Vagina (tissue), 2 donors: Measurements from ENCODE around the gene NAA80. TPM values are rescaled to one million over a fixed set of nuclear protein-coding genes. Genes with fewer than 3 reads are reported as not detected.
A peak's percentile ranks its signal among the peaks of the same experiment; 100 is the strongest.

Experiments
- DNase-seq, 2 donors: peaks; one replicate each; pipeline ENCODE4 v3.0.0-alpha.2; 2017; ENCODE audit errors: extremely low spot score in 2 of 2
- H3K27ac ChIP-seq: fragments of 200-600 bp; sonication (generic); one replicate; pipeline ENCODE4 v1.5.1; 2019
- H3K27me3 ChIP-seq: fragments of 200-600 bp; sonication (generic); one replicate; pipeline ENCODE4 v1.5.1; 2019
- H3K36me3 ChIP-seq, 2 donors: fragments of 200-600 bp; sonication (generic); one replicate each; pipeline ENCODE4 v1.5.1; 2017 to 2019
- H3K4me1 ChIP-seq: fragments of 200-600 bp; sonication (generic); one replicate; pipeline ENCODE4 v1.5.1; 2019
- H3K4me3 ChIP-seq, 2 donors: fragments of 200-600 bp; sonication (generic); 1 replicate in 1 of 2; 2 replicates in 1 of 2; pipeline ENCODE4 v1.5.1; 2016 to 2019
- H3K9me3 ChIP-seq: fragments of 200-600 bp; sonication (generic); one replicate; pipeline ENCODE4 v1.5.1; 2019
- POLR2A ChIP-seq, 2 donors: fragments of 450-650 bp; IDR thresholded peaks; one replicate each; pipeline ENCODE4 v1.6.1; 2017; ENCODE audit warnings: antibody characterized with exemption in 2 of 2, mild to moderate bottlenecking in 2 of 2, moderate library complexity in 2 of 2
- POLR2AphosphoS5 ChIP-seq, 2 donors: sonication (generic); formaldehyde crosslinking; IDR thresholded peaks; one replicate each; pipeline ENCODE4 v1.9.0; 2017; ENCODE audit warnings: antibody characterized with exemption in 2 of 2, mild to moderate bottlenecking in 2 of 2, low read depth in 1 of 2; ENCODE audit not compliant: insufficient read depth in 1 of 2
- intact Hi-C: fragments of 100-400 bp; cut with DNase I; formaldehyde crosslinking; loops from one replicate; pipeline ENCODE4 v1.15.1; 2023
- total RNA-seq: library from RNA; depleted of rRNA; stranded (reverse); fragments of >200 nt; gene quantifications from one replicate; pipeline ENCODE4 v1.2.3, GENCODE V29; 2016
- TF ChIP-seq, protein P1 (sequence below), 3 experiments: fragments of 450-650 bp in 2 of 3; fragments of 200-600 bp in 1 of 3; sonication (generic) in 1 of 3; IDR thresholded peaks; one replicate each; pipeline ENCODE4 v1.5.1; 2017 to 2019; ENCODE audit warnings: antibody characterized with exemption in 3 of 3, mild to moderate bottlenecking in 2 of 3, moderate library complexity in 2 of 3

NAA80 gene
- total RNA-seq, 1 donor from 2014 or later = 10.1 TPM

DNA sequence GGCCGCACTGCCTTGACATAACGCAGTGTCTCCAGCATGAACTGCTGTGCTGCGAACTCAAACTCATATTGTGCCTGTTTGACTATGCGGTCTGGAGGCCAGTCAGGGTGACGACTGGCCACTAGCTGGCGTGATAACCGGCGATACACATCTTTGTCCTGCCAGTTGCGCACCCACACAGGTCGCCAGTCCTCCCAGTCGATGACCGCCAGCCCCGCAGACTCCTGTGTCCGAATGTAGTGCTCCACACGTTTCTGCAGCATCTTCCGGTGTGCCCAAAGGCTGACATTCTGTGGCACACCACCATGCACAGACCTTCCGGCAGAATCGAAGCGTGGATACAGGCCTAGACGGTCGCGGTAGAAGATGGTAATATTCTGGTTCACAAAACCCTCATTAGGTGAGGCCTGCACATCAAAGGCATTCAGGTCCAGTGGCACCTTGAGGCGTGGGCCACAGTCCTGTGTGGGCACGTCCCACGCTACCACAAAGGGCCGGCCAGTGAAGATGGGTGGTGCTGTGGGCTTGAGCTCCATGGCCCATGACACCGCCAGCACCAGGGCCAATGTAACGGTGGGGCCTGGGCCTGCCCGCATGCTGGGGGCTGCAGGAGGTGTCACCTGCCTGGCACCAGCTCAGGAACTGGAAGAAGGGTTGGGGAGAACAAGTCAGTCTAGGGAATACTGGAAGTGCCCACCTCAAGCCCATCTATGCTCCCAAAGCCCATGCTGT is 20.9 kb upstream of the NAA80 start:
- TF ChIP-seq POLR2A (IDR thresholded peaks at IDR 0.05) = no peak
- TF ChIP-seq, protein P1, sequence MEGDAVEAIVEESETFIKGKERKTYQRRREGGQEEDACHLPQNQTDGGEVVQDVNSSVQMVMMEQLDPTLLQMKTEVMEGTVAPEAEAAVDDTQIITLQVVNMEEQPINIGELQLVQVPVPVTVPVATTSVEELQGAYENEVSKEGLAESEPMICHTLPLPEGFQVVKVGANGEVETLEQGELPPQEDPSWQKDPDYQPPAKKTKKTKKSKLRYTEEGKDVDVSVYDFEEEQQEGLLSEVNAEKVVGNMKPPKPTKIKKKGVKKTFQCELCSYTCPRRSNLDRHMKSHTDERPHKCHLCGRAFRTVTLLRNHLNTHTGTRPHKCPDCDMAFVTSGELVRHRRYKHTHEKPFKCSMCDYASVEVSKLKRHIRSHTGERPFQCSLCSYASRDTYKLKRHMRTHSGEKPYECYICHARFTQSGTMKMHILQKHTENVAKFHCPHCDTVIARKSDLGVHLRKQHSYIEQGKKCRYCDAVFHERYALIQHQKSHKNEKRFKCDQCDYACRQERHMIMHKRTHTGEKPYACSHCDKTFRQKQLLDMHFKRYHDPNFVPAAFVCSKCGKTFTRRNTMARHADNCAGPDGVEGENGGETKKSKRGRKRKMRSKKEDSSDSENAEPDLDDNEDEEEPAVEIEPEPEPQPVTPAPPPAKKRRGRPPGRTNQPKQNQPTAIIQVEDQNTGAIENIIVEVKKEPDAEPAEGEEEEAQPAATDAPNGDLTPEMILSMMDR (IDR thresholded peaks at IDR 0.05) = no peak
- no peak for TF ChIP-seq POLR2AphosphoS5 (IDR thresholded peaks at IDR 0.05; ENCODE audit: insufficient read depth in 1 of 2, low read depth in 1 of 2)
- Histone ChIP-seq H3K4me1 (peaks cover 70% of the 10 kb centered on the region), H3K4me3 (peak overlapping the region; percentile 72 to 97), H3K36me3 (peaks cover 0 to 12% of the 10 kb centered on the region in 2 donors), H3K9me3 (no peaks in the 10 kb centered on the region), H3K27ac (peak overlapping the region; percentile 90), H3K27me3 (no peaks in the 10 kb centered on the region)
- DNase-seq = no peak
- intact Hi-C loops = loop anchor here (5.0 kb wide), 1 partner anchor 63 kb away; no protein-coding TSS in a partner anchor

DNA sequence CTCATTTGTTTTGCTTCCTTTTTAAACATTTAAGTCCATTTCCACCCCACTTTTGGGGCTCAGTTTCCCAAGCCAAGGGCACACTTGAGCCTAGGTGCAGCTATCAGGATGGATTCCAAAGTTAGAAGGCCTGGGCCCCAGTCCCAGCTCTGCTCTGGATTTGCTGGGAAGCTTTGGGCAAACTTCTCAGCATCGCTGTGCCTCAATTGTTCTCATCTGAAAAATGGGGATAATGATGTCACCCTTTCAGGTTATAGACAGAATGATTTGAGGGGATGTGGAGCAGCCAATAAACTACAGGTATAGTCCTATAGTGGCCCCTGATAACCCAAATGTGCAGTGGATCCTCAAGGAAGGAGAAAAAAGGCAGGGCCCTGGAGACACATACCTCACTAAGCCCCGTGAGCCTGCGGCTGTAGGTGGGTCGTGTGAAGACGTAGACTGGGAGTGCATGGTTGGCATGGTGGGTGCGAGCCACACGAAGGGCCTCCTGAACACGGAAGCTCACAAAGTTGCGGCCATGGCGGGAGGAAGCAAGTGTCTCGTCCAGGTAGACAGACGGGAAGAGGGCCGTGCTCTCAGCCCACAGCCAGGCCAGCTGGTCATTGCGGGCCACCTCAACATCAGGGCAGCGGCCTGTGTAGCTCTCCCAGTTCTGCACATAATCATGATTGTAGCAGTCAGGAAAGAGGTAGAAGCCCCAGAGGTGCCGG is 20.1 kb upstream of the NAA80 start:
- Histone ChIP-seq H3K4me3 (peak overlapping the region; percentile 72 to 97), H3K4me1 (peaks cover 76% of the 10 kb centered on the region), H3K27me3 (no peaks in the 10 kb centered on the region), H3K27ac (peak overlapping the region; percentile 74), H3K9me3 (no peaks in the 10 kb centered on the region), H3K36me3 (peaks cover 0 to 12% of the 10 kb centered on the region in 2 donors)
- DNase-seq = no peak
- TF ChIP-seq, protein P1 (IDR thresholded peaks at IDR 0.05) = no peak
- TF ChIP-seq POLR2AphosphoS5 (IDR thresholded peaks at IDR 0.05; ENCODE audit: insufficient read depth in 1 of 2, low read depth in 1 of 2) = no peak
- no peak for TF ChIP-seq POLR2A (IDR thresholded peaks at IDR 0.05)
- intact Hi-C loops = no loop called here

DNA sequence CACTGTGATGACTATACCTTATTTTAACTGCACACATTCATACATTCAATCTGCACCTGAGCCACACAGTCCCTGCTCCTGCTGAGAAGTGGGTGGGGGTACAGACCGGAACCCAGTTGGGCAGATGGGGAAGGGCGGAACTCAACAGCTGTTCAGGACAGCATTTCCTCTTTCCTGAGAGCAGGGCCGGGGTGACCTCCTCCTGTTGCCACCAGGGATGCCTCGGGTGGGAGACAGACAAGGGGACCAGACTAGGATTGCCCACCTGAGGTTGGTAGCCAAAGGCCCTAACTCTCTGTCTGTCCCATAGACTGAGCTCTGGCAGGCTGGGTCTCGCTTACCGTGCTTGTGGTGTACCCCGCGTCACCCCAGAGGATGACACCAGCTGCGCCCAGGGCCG is 19.4 kb upstream of the NAA80 start:
- Histone ChIP-seq H3K36me3 (peaks cover 0 to 12% of the 10 kb centered on the region in 2 donors), H3K4me1 (peaks cover 78% of the 10 kb centered on the region), H3K27me3 (no peaks in the 10 kb centered on the region), H3K4me3 (peak overlapping the region; percentile 13 to 72), H3K9me3 (no peaks in the 10 kb centered on the region), H3K27ac (peak overlapping the region; percentile 74)
- DNase-seq = no peak
- no peak for TF ChIP-seq POLR2AphosphoS5 (IDR thresholded peaks at IDR 0.05; ENCODE audit: insufficient read depth in 1 of 2, low read depth in 1 of 2)
- intact Hi-C loops = no loop called here

DNA sequence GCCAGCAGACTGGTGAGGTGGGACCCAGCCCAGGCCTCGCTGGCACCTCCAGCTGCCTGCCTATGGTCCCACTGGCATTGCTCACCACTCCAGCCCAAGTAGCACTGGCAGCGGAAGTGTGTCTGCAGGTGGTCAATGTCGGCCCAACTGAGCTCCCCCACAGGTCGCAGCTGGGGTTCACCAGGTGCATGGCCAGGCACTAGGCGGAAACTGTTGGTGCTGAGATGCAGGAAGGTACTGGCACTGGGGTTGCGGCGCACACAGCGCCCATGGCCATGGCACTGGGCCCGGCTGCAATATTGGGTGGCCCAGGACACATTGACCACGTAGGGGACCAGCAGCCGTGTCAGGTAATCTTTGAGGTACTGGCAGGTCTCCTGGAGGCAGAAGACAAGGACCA is 19.0 kb upstream of the NAA80 start:
- peak overlapping the region; percentile 74 for H3K27ac ChIP-seq
- peaks cover 0 to 12% of the 10 kb centered on the region in 2 donors for H3K36me3 ChIP-seq
- peak overlapping the region; percentile 13 to 72 for H3K4me3 ChIP-seq
- no peak for DNase-seq
- H3K9me3 ChIP-seq = no peaks in the 10 kb centered on the region
- TF ChIP-seq, protein P1 (IDR thresholded peaks at IDR 0.05) = no peak
- TF ChIP-seq POLR2A (IDR thresholded peaks at IDR 0.05) = no peak
- no peak for TF ChIP-seq POLR2AphosphoS5 (IDR thresholded peaks at IDR 0.05; ENCODE audit: insufficient read depth in 1 of 2, low read depth in 1 of 2)
- no peaks in the 10 kb centered on the region for H3K27me3 ChIP-seq
- peaks cover 79% of the 10 kb centered on the region for H3K4me1 ChIP-seq
- intact Hi-C loops = no loop called here

DNA sequence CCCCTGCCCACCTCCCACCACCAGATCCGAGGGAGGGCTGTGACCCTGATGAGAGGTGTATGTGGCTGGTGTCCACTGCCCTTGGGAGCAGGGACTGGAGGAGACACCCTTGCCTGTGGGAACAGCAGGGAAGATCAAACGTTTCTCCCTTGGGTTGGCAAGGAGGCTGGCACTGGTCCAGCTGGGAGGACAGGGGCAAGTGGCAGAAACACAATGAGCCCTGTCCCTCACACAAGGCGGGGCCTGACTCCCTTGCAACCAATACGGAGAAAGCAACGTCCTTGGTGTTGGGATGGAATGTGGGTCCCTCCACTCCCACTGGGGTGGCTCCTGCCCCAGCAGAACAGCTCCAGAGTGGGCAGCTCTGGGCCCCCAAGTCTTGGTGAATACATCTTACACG is 18.1 kb upstream of the NAA80 start:
- intact Hi-C loops = no loop called here
- peaks cover 75% of the 10 kb centered on the region for H3K4me1 ChIP-seq
- peaks cover 0 to 12% of the 10 kb centered on the region in 2 donors for H3K36me3 ChIP-seq
- H3K4me3 ChIP-seq = peak overlapping the region in 1 of 2 donors; percentile 1
- H3K27me3 ChIP-seq = no peaks in the 10 kb centered on the region
- H3K27ac ChIP-seq = peak overlapping the region; percentile 74
- no peak for TF ChIP-seq POLR2AphosphoS5 (IDR thresholded peaks at IDR 0.05; ENCODE audit: insufficient read depth in 1 of 2, low read depth in 1 of 2)
- TF ChIP-seq, protein P1 (IDR thresholded peaks at IDR 0.05) = no peak
- TF ChIP-seq POLR2A (IDR thresholded peaks at IDR 0.05) = no peak
- no peak for DNase-seq
- no peaks in the 10 kb centered on the region for H3K9me3 ChIP-seq
